GM12801 (cell line): ENCODE results near the gene MEN1.

Experiments
- CTCF ChIP-seq: IDR thresholded peaks from one replicate; pipeline ENCODE4 v1.5.1; 2011; ENCODE audit warnings: control low read depth; ENCODE audit not compliant: insufficient read length; ENCODE audit errors: extremely low read depth

The MEN1 gene

GRCh38 chr11:64823568-64824119, 13.3 kb upstream of the MEN1 start:
- no peak for TF ChIP-seq CTCF

GRCh38 chr11:64817476-64817875, 7.1 kb upstream of the MEN1 start:
- TF ChIP-seq CTCF = no peak

GRCh38 chr11:64814712-64815187, 4.4 kb upstream of the MEN1 start:
- no peak for TF ChIP-seq CTCF

GRCh38 chr11:64813826-64814225, 3.5 kb upstream of the MEN1 start:
- TF ChIP-seq CTCF = no peak

GRCh38 chr11:64810891-64811272, 531 bp upstream of the MEN1 start:
- TF ChIP-seq CTCF = no peak

- no peak for TF ChIP-seq CTCF
Measured at GRCh38 chr11:64809781-64810241, 540 bp downstream of the MEN1 start.

GRCh38 chr11:64805481-64805880, 4.9 kb downstream of the MEN1 start:
- no peak for TF ChIP-seq CTCF
